ENCODE results near the gene EXOC5.

The EXOC5 gene

DNA sequence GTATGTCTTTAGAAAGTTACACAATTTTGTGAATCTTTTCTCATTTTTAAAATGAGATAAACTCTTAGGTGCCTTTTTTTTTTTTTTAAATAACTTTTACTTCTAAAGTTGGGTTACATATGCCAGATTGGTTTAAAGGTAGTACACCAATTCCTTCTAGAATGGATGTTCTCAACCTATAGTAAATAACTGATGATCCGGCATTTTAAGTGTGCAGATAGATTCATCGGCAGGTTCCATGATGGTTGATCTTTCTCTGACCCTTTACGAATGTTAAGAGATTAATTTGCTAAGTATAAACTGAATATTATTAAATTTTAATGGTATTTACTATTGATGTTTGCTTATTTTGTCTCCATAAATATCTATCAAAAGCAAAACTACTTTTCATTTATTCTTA, 8.4 kb upstream of the EXOC5 start:
- H3K36me3 ChIP-seq (ENCODE audit: insufficient read depth): no peaks in the 10 kb centered on the region

DNA sequence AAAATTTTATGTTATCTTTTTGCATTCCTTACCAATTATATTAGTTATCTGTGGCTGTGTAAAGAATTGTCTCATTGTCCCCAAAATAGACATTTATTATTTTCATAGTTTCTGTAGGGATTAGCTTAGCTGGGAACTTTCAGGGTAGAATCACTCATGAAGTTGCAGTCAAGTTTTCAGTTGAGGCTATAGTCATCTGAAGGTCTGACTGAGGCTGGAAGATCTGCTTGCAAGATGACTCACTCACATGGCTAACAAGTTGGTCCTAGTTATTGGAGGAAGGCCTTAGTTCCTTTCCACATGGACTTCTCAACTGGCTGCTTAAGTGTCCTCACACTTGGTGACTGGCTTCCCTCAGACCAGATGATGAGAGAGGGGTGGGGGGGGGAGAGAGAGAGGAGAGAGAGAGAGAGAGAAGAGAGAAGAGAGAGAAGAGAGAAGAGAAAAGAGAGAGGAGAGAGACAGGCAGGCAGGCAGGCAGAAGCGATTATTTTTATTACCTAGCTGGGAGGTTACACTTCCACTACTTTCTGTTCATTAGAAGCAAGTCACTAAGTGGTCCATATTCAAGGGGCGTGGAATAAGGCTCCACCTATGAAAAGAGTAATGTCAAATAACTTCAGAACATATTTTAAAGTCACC, 6.4 kb upstream of the EXOC5 start:
- Histone ChIP-seq H3K9ac (no peak overlapping the region), H3K79me2 (ENCODE audit: insufficient read depth, low read depth) (peaks cover 27% of the 10 kb centered on the region; the same call in 1 of the 2 replicates), H3K4me3 (IDR thresholded peaks at IDR 0.05; ENCODE audit: insufficient read depth, low read depth, low read length) (no peak overlapping the region), H3K27me3 (ENCODE audit: insufficient read depth, low read depth) (no peaks in the 10 kb centered on the region), H4K20me1 (ENCODE audit: insufficient read depth) (no peaks in the 10 kb centered on the region), H2AFZ (ENCODE audit: low read depth) (no peak overlapping the region), H3K27ac (no peak overlapping the region), H3K4me2 (no peak overlapping the region), H3K36me3 (ENCODE audit: insufficient read depth) (no peaks in the 10 kb centered on the region), H3K4me1 (ENCODE audit: low read depth, poor library complexity, severe bottlenecking) (peaks cover 17% of the 10 kb centered on the region)
- TF ChIP-seq, protein P1, sequence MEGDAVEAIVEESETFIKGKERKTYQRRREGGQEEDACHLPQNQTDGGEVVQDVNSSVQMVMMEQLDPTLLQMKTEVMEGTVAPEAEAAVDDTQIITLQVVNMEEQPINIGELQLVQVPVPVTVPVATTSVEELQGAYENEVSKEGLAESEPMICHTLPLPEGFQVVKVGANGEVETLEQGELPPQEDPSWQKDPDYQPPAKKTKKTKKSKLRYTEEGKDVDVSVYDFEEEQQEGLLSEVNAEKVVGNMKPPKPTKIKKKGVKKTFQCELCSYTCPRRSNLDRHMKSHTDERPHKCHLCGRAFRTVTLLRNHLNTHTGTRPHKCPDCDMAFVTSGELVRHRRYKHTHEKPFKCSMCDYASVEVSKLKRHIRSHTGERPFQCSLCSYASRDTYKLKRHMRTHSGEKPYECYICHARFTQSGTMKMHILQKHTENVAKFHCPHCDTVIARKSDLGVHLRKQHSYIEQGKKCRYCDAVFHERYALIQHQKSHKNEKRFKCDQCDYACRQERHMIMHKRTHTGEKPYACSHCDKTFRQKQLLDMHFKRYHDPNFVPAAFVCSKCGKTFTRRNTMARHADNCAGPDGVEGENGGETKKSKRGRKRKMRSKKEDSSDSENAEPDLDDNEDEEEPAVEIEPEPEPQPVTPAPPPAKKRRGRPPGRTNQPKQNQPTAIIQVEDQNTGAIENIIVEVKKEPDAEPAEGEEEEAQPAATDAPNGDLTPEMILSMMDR (conservative IDR thresholded peaks at IDR 0.05; ENCODE audit: low read depth, low read length): no peak

More for the DNA sequence above, 8.4 kb upstream of the EXOC5 start:
- Histone ChIP-seq H3K9ac (no peak overlapping the region), H2AFZ (ENCODE audit: low read depth) (no peak overlapping the region), H3K4me3 (IDR thresholded peaks at IDR 0.05; ENCODE audit: insufficient read depth, low read depth, low read length) (no peak overlapping the region), H3K79me2 (ENCODE audit: insufficient read depth, low read depth) (peaks cover 8% of the 10 kb centered on the region; the same call in 1 of the 2 replicates), H3K4me1 (ENCODE audit: low read depth, poor library complexity, severe bottlenecking) (no peaks in the 10 kb centered on the region), H3K27ac (no peak overlapping the region), H3K4me2 (no peak overlapping the region), H4K20me1 (ENCODE audit: insufficient read depth) (no peaks in the 10 kb centered on the region), H3K27me3 (ENCODE audit: insufficient read depth, low read depth) (no peaks in the 10 kb centered on the region)
- TF ChIP-seq, protein P1 (conservative IDR thresholded peaks at IDR 0.05; ENCODE audit: low read depth, low read length): no peak

DNA sequence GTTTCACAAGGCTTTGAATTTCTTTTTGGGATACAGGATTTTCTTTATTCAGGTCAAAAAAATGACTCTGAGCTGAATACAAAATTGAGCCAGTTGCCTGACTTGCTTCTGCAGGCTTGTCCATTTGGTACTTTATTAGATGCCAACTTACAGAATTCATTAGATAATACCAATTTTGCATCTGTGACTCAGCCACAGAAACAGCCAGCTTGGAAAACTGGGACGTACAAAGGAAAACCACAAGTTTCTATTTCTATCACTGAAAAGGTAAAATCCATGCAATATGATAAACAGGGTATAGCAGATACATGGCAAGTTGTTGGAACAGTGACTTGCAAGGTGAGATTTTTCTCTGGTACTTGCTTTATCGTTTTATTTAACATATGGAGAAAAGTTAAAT, 5.8 kb upstream of the EXOC5 start:
- H2AFZ ChIP-seq (ENCODE audit: low read depth): no peak overlapping the region
- H4K20me1 ChIP-seq (ENCODE audit: insufficient read depth): no peaks in the 10 kb centered on the region
- no peak overlapping the region for H3K27ac ChIP-seq
- H3K27me3 ChIP-seq (ENCODE audit: insufficient read depth, low read depth): no peaks in the 10 kb centered on the region
- no peak overlapping the region for H3K9ac ChIP-seq
- TF ChIP-seq, protein P1 (conservative IDR thresholded peaks at IDR 0.05; ENCODE audit: low read depth, low read length): no peak
- H3K36me3 ChIP-seq (ENCODE audit: insufficient read depth): no peaks in the 10 kb centered on the region
- H3K79me2 ChIP-seq (ENCODE audit: insufficient read depth, low read depth): peaks cover 29% of the 10 kb centered on the region; the same call in 1 of the 2 replicates
- no peak overlapping the region for H3K4me2 ChIP-seq
- no peak overlapping the region for H3K4me3 ChIP-seq (IDR thresholded peaks at IDR 0.05; ENCODE audit: insufficient read depth, low read depth, low read length)
- H3K4me1 ChIP-seq (ENCODE audit: low read depth, poor library complexity, severe bottlenecking): peaks cover 19% of the 10 kb centered on the region

DNA sequence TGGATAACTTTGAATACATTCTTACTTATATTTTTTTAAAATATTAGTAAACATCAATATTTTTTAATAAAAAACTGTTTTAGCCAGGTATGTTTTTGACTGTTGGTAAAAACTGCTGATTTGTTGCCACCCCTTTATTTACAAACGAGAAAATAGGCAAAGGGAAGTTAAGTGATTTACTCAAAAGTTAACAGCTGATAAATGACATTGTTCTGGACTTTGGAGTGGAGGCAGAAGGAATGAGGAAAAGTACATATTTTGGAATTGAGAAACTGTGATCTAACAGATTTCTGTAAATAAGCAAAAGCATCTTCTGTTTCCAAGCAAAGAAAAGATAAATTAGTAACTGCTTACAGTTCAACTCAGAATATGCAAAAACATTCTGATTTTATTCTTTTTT, 4.5 kb upstream of the EXOC5 start:
- Histone ChIP-seq H3K36me3 (ENCODE audit: insufficient read depth) (no peaks in the 10 kb centered on the region), H2AFZ (ENCODE audit: low read depth) (no peak overlapping the region), H4K20me1 (ENCODE audit: insufficient read depth) (no peaks in the 10 kb centered on the region), H3K27ac (no peak overlapping the region), H3K9ac (no peak overlapping the region), H3K4me1 (ENCODE audit: low read depth, poor library complexity, severe bottlenecking) (peaks cover 19% of the 10 kb centered on the region), H3K4me3 (IDR thresholded peaks at IDR 0.05; ENCODE audit: insufficient read depth, low read depth, low read length) (no peak overlapping the region), H3K4me2 (no peak overlapping the region), H3K27me3 (ENCODE audit: insufficient read depth, low read depth) (no peaks in the 10 kb centered on the region), H3K79me2 (ENCODE audit: insufficient read depth, low read depth) (peaks cover 29% of the 10 kb centered on the region; the same call in 1 of the 2 replicates)
- TF ChIP-seq, protein P1 (conservative IDR thresholded peaks at IDR 0.05; ENCODE audit: low read depth, low read length): no peak
